ENCODE results near the gene FRYL.
A peak's percentile ranks its signal among the peaks of the same experiment; 100 is the strongest.

Gene FRYL

GRCh38 chr4:48620831-48621230, 159.2 kb downstream of the FRYL start:
- no peak for DNase-seq (ENCODE audit: low read depth, low spot score)

DNA sequence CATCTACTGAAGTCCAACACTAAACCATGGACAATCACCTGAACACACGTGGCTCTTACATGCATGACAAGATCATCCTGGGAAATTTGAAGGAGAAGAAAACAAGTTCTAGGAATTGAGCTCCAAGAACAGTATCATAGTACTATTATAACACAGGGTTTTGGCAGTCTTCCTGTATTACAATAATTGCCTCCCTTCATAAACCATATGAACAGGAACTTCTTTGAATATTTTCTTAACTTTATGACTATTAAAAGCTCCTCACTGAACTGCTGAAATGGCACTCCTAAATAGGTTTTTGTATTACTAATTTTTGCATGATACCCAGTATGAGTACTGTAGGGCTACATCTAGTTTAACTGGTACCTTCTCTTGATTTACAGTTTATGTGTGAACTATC, 160.0 kb downstream of the FRYL start:
- DNase-seq (ENCODE audit: low read depth, low spot score) = no peak

- no peak for DNase-seq (ENCODE audit: low read depth, low spot score)
Measured at GRCh38 chr4:48604527-48604926, 175.6 kb downstream of the FRYL start.

GRCh38 chr4:48604041-48604440, 176.0 kb downstream of the FRYL start:
- DNase-seq (ENCODE audit: low read depth, low spot score) = no peak

GRCh38 chr4:48603366-48604003, 176.6 kb downstream of the FRYL start:
- DNase-seq (ENCODE audit: low read depth, low spot score) = no peak

- DNase-seq (ENCODE audit: low read depth, low spot score) = no peak
Measured at GRCh38 chr4:48602763-48603162, 177.3 kb downstream of the FRYL start.

GRCh38 chr4:48602222-48602621, 177.9 kb downstream of the FRYL start:
- DNase-seq (ENCODE audit: low read depth, low spot score) = no peak

DNA sequence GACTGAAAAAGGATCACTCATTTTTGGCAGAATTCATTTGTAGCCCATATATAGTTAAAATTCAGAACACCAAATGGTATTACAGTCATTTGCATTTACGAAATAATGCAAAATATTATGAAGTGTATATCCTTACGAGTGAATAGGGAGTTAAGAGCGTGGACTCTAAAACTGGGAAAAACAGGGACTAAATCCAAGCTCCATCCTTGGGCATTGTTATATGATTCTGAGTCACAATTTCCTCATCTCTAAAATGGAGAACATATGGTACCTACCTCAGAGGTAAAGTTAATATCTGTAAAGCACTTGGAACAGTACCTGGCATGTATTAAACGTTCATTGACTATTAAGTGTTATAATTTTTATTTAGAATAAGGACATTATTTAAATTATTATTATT, 183.7 kb downstream of the FRYL start:
- no peak for DNase-seq (ENCODE audit: low read depth, low spot score)

- DNase-seq (ENCODE audit: low read depth, low spot score) = no peak
Measured at GRCh38 chr4:48594180-48594579, 185.9 kb downstream of the FRYL start.

GRCh38 chr4:48591372-48591771, 188.7 kb downstream of the FRYL start:
- DNase-seq (ENCODE audit: low read depth, low spot score) = no peak

GRCh38 chr4:48590884-48591283, 189.2 kb downstream of the FRYL start:
- DNase-seq (ENCODE audit: low read depth, low spot score) = no peak

DNA sequence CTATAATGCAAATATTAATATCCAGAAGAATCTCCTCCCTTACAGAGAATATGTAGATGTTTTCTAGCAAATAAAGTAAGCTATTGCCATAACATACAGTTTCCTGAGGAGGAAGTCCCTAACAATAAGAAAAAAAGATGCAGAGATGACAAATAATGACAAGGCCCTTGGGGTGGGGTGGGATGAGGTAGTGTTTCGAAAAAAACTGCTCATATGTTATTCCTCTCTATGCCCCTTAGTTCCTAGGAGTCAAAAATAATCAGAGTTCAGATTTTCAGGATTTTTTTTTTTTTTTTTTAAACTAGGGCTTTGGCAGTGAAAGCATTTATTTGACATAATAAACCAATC, 191.0 kb downstream of the FRYL start:
- no peak for DNase-seq (ENCODE audit: low read depth, low spot score)

- no peak for DNase-seq (ENCODE audit: low read depth, low spot score)
Measured at GRCh38 chr4:48588230-48589097, 191.6 kb downstream of the FRYL start.

- no peak for DNase-seq (ENCODE audit: low read depth, low spot score)
Measured at GRCh38 chr4:48585401-48585800, 194.7 kb downstream of the FRYL start.

GRCh38 chr4:48578132-48578968, 201.7 kb downstream of the FRYL start:
- peak; percentile 6 for DNase-seq (ENCODE audit: low read depth, low spot score)

DNA sequence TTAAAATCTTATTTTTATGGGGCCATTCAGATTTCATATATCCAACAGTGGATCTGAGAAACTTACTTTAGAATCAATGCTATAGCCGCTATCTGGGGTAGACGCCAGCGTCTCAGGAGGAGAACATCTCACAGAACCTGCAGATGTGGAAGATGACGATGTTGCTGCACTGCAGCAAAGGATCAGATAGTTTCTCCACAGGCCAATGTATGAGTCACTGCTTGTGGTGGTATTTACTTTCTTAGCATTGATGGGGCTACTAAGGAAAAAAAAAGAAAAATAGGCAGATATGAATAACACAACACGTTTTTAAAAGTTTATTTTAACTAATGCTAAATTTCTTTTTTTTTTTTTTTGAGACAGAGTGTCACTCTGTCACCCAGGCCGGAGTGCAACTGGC, 204.1 kb downstream of the FRYL start:
- no peak for DNase-seq (ENCODE audit: low read depth, low spot score)

DNA sequence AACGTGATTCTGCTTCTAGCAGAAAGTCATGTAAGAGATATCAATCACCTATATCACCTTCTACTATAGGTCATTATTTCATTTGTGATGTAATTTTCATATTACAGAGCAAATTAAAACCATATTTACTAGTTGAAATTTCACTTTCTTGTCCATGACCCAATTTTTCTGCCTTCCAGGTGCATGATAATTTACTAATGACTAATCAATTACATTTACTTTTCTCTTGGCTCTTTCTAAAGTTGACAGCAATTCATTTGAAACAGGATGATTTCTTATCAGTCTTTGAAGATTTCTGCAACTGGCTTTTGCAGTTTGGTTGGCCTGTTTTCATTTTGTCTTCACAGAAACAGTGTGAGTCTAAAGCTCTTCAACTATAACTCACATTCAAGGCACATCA, 208.6 kb downstream of the FRYL start:
- DNase-seq (ENCODE audit: low read depth, low spot score) = no peak

- no peak for DNase-seq (ENCODE audit: low read depth, low spot score)
Measured at GRCh38 chr4:48570646-48571220, 209.3 kb downstream of the FRYL start.

DNA sequence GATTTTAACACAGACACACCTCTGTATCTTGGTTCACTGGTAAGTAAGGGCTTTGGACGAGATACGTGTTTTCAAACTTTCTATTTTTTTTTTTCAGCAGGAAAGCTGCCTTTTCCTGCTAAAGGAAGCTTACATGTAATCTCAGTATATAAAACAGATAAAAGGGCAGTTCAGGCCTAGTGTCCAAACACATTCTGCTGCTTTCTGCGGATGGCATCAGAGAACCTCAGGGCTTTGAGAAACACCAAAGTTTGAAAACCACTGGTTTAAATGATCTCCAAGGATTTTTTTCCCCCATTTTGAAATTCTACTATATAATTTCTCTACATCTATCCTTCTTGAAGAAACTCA, 214.1 kb downstream of the FRYL start:
- DNase-seq (ENCODE audit: low read depth, low spot score) = no peak

DNA sequence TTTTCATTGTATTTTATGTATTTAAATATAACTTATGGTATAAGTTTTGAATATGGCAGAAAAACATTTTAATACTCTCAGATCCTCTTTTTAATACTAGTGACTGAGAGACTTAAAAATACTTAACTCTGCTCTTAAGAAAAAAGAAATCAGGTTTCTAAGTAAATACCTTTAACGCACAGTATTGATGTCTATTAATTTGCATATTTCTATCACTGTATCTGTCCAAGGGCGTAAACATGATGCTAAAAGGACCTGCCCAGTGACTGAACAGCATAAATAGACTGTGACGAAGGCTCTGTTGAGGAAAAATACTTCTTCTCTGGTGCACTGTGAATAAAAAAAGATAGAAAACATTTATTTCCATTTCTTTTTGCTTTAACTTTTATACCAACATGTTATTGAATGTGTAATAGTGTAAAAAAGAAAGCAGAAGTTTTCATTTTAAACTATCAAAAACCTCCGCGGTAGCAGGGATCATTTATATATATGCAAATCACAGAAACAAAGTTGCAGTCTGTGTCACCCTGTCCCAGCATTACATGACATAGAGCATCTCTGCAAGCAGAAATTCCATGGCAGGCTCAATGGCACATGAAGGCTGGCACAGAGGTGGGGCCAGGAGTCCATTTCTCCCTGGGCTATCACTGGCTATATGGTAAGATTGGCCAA, 214.6 kb downstream of the FRYL start:
- no peak for DNase-seq (ENCODE audit: low read depth, low spot score)

DNA sequence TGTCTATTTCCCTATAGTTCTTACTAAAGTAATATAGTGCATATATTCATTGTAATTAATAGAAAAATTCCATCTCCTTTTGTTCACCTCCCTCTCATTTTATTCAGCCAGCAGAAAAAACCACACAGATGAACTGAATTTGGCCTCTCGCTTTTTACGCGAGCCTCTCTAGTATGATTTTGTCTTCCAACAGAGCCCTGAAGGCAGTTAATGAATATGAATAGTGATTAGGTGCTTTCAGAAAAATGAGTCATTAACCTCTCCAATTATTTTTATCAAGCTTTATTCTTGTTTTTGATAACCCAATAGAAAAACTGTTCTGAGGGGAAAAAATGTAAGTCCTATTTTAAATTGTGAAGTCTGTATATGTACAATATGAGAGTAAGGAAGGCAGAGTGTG, 215.9 kb downstream of the FRYL start:
- DNase-seq (ENCODE audit: low read depth, low spot score) = no peak

DNA sequence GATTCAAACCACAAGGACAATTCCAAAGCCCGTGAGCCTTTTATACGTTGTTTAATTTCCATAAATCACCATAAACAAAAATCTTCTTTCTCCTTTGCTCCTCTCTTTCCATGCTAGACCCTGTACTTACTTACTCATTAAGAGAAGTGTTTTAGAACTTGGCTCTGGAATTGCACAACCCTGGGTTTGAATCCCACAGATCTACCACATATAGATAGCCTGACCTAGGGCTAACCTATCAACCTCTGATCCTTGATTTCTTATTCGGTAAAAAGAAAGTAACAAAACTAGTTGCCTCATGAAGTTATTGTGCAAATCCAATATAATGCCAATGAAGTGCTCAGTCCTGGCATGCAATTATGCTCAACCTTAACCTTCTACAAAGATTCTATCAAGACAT, 221.3 kb downstream of the FRYL start:
- DNase-seq (ENCODE audit: low read depth, low spot score) = no peak

Measured in activated CD4-positive, CD25-positive, alpha-beta regulatory T cell treated with anti-CD3 and anti-CD28 coated beads, Interleukin-2, amount 50 U/mL, for 16 hours (primary cell).